Measurements from ENCODE around the gene NET1. TPM values are rescaled to one million over a fixed set of nuclear protein-coding genes. Genes with fewer than 3 reads are reported as not detected.
"Not testable (repeated sequence)": the region's sequence is repeated elsewhere in the genome, so short reads cannot be mapped to it uniquely, and the experiment has no call there.

The NET1 gene
- total RNA-seq, 1 donor from 2014 or later: 95.9 TPM

DNA sequence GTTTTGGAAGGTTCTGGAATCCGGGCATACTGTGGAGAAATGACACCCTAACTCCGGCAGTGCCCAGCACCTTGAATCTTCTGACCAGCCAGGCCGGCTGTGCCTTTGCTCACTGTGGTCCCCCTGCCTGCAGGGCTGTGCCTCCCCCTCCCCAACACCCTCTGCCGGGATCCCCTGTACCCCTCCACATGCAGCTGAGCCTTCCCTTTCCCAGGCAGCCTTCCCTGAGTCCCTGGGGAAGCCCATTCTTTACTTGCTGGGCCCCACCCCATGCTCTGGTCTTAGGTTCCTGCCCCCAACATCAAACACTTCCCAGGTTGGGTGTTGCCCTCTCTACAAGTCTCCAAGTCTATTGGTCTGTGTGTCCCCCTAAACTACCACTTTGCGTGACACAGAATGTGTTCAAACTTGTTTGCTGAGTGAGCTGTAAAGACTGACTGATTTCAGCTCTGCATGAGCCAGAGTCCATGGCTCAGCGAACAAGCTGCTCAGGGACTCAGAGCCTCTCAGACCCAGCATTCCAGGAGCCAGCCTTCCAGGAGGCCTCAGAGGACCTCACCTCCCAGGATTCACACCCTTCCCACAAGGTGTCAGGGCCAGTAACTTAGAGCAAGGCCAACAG lies 55.4 kb downstream of the NET1 start:
- peak overlapping the region; percentile 71 for H3K27ac ChIP-seq
- DNase-seq (ENCODE audit: low spot score in 2 of 2): no peak

DNA sequence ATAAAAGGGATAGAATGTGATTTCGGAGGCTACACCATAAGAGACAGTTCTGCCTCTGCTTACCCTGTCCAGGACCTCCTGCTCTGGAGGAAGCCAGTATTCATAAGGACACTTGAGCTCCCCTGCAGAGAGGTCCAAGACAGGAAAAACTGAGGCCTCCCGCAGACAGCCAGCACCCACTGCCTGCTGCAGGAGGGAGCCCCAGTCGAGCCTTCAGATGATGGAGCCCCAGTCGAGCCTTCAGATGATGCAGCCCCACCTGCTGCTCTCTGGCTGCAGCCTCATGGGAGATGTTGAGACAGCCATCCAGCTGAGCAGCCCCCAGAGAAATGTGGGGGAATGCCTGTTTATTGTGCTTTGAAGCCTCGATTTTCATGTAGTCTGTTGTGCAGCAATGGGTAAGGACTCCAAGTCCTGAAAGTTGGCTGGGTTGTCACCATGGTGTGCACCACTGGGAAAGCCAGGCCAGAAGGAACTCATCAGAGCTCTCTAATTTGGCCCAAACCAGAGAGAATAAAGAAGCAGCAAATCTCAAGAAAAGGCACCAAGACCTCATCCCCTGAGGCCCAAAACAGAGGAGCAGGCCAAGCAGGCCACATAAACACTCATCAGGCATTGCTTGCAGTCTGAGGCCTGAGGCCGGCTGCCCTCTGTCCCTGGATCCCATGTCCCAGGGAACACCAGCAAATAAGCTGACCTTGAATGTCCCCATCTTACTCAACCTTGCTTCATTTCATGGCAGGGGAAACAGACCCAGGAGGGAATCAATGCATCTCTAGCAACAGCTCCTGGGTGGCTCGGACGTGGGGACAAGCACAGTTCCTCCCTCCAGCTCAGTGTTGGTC lies 56.1 kb downstream of the NET1 start:
- TF ChIP-seq, protein P1, sequence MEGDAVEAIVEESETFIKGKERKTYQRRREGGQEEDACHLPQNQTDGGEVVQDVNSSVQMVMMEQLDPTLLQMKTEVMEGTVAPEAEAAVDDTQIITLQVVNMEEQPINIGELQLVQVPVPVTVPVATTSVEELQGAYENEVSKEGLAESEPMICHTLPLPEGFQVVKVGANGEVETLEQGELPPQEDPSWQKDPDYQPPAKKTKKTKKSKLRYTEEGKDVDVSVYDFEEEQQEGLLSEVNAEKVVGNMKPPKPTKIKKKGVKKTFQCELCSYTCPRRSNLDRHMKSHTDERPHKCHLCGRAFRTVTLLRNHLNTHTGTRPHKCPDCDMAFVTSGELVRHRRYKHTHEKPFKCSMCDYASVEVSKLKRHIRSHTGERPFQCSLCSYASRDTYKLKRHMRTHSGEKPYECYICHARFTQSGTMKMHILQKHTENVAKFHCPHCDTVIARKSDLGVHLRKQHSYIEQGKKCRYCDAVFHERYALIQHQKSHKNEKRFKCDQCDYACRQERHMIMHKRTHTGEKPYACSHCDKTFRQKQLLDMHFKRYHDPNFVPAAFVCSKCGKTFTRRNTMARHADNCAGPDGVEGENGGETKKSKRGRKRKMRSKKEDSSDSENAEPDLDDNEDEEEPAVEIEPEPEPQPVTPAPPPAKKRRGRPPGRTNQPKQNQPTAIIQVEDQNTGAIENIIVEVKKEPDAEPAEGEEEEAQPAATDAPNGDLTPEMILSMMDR (IDR thresholded peaks at IDR 0.05): no peak
- Histone ChIP-seq H3K36me3 (no peaks in the 10 kb centered on the region), H3K27me3 (no peaks in the 10 kb centered on the region), H3K9me3 (no peaks in the 10 kb centered on the region), H3K4me3 (no peak overlapping the region), H3K4me1 (peaks cover 0 to 13% of the 10 kb centered on the region in 2 donors), H3K27ac (peak overlapping the region; percentile 71)
- no peak for DNase-seq (ENCODE audit: low spot score in 2 of 2)
- intact Hi-C loops (cut with DNase I): loop anchor here (5.0 kb wide), 1 partner anchor 64 kb away; no protein-coding TSS in a partner anchor

More for the DNA sequence above, 55.4 kb downstream of the NET1 start:
- H3K4me3 ChIP-seq: no peak overlapping the region
- no peaks in the 10 kb centered on the region for H3K27me3 ChIP-seq
- no peaks in the 10 kb centered on the region for H3K36me3 ChIP-seq
- TF ChIP-seq, protein P1 (IDR thresholded peaks at IDR 0.05): no peak
- intact Hi-C loops (cut with DNase I): loop anchor here (5.0 kb wide), 1 partner anchor 65 kb away; no protein-coding TSS in a partner anchor
- no peaks in the 10 kb centered on the region for H3K9me3 ChIP-seq
- peaks cover 0 to 13% of the 10 kb centered on the region in 2 donors for H3K4me1 ChIP-seq

DNA sequence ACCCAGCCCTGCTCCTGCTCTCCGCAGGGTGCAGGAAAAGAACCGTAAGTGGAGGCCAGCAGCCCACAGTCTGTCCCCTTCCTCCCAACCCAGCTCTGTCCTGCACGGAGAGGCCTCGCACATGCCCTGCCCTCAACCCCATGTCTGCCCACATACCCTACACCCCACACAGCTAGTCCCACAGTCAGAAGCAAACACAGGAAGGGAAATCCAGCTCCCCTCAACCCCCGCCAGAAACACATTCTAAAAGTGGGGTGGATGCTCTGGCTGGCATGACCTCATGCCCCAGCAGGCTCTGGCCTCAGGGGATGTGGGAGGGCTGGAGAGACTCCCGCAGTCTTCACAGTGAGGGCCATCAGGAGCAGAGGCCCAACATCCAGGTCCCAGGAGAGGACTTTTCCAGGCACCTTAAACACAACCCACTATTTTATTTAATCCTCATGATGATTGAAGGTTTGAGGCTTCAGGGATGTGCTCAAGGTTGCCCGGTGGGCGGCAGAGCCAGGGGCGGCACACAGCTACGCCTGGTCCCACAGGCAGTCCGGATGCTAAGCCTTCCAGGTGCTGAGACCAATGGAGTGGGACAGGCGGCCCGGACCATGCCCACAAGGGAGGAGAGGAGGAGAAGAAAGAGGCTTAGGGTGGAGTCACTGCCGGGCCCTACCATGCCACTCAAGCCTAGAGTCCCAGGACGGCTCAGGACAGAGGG lies 57.1 kb downstream of the NET1 start:
- Histone ChIP-seq H3K27me3 (no peaks in the 10 kb centered on the region), H3K36me3 (no peaks in the 10 kb centered on the region), H3K4me1 (peaks cover 0 to 13% of the 10 kb centered on the region in 2 donors), H3K9me3 (no peaks in the 10 kb centered on the region), H3K4me3 (no peak overlapping the region), H3K27ac (no peak overlapping the region)
- intact Hi-C loops (cut with DNase I): loop anchor here (5.0 kb wide), 1 partner anchor 63 kb away; no protein-coding TSS in a partner anchor
- TF ChIP-seq, protein P1 (IDR thresholded peaks at IDR 0.05): no peak
- no peak for DNase-seq (ENCODE audit: low spot score in 2 of 2)

DNA sequence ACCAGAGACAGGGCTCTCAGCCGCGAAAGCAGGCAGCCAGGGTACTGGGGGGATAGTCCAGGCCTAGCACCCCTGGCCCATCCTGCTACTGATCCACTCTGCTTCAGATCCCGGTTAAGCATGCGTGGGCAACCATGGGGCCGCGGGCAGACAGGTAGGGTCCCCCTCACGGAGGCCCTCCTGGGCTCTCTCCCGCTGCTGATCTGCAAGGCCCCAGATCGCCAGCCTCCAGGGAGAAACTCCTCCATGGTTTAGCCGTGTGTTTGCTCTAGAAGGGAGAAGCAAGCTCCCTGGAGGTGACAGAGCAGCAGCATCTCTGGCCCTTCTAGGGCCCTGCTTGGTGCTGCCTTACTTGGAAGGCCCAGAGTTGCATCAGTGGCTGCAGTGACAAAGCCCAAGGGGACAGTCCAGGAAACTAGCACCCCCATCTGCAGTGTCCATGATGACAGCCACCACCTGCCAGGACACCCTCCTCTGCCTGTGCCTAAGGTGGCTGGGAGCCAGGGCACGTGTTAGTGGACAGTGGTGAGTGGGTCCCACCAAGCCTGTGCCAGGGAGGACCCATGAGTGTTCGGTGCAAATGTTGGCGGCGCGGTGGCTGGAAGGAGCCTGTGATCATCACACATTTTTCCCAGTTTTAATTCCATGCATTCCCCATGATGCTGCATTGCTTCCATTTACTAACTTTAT lies 57.9 kb downstream of the NET1 start:
- no peak overlapping the region for H3K4me3 ChIP-seq
- intact Hi-C loops (cut with DNase I): no loop called here
- peaks cover 0 to 13% of the 10 kb centered on the region in 2 donors for H3K4me1 ChIP-seq
- no peak overlapping the region for H3K27ac ChIP-seq
- DNase-seq (ENCODE audit: low spot score in 2 of 2): no peak
- no peaks in the 10 kb centered on the region for H3K27me3 ChIP-seq
- H3K9me3 ChIP-seq: no peaks in the 10 kb centered on the region
- TF ChIP-seq, protein P1 (IDR thresholded peaks at IDR 0.05): no peak
- no peaks in the 10 kb centered on the region for H3K36me3 ChIP-seq

DNA sequence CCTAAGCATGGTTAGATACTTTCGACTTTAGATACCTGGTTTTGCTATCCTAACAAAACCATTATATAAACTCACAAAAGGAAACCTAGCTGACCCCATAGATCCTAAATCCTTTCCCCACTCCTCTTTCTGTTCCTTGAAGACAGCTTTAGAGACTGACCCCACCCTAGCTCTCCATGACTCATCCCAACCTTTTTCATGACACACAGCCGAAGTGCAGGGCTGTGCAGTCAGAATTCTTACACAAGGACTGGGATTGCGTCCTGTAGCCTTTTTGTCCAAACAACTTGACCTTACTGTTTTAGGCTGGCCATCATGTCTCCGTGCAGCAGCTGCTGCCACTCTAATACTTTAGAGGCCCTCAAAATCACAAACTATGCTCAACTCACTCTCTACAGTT lies 62.3 kb downstream of the NET1 start:
- H3K9me3 ChIP-seq; intact Hi-C loops (cut with DNase I); H3K4me1 ChIP-seq; H3K27me3 ChIP-seq; H3K27ac ChIP-seq; H3K36me3 ChIP-seq; H3K4me3 ChIP-seq; DNase-seq (ENCODE audit: low spot score in 2 of 2): not testable (repeated sequence)

DNA sequence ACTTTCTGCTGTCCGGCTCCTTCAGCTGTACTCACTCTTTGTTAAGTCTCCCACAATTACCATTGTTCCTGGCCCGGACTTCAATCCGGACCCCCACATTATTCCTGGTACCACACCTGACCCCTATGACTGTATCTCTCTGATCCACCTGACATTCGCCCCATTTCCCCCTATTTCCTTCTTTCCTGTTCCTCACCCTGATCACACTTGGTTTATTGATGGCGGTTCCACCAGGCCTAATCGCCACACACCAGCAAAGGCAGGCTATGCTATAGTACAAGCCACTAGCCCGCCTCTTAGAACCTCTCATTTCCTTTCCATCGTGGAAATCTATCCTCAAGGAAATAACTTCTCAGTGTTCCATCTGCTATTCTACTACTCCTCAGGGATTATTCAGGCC lies 62.7 kb downstream of the NET1 start:
- H3K36me3 ChIP-seq; DNase-seq (ENCODE audit: low spot score in 2 of 2); H3K9me3 ChIP-seq; H3K27ac ChIP-seq; H3K27me3 ChIP-seq; H3K4me1 ChIP-seq; H3K4me3 ChIP-seq; intact Hi-C loops (cut with DNase I): not testable (repeated sequence)

DNA sequence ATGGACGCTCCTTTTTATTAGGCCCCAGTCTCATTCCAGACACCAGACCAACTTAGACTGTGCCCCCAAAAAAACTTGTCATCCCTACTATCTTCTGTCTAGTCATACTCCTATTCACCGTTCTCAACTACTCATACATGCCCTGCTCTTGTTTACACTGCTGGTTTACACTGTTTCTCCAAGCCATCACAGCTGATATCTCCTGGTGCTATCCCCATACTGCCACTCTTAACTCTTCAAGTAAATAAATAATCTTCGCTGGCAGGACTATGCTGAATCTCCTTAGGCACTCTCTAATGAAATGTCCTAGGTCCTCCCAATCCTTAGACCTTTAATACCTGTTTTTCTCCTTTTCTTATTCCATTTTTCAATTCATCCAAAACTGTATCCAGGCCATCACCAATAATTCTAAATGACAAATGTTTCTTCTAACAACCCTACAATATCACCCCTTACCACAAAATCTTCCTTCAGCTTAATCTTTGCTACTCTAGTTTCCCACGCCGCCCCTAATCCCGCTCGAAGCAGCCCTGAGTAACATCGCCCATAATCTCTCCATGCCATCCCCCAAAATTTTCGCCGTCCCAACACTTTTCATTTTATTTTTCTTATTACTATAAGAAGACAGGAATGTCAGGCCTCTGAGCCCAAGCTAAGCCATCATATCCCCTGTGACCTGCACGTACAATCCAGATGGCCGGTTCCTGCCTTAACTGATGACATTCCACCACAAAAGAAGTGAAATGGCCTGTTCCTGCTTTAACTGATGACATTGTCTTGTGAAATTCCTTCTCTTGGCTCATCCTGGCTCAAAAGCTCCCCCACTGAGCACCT lies 63.8 kb downstream of the NET1 start:
- H3K27me3 ChIP-seq; H3K9me3 ChIP-seq; H3K27ac ChIP-seq; DNase-seq (ENCODE audit: low spot score in 2 of 2); H3K36me3 ChIP-seq; intact Hi-C loops (cut with DNase I); H3K4me1 ChIP-seq; H3K4me3 ChIP-seq: not testable (repeated sequence)
